H9 (cell line): ENCODE data around the gene STK32B. TPM values are rescaled to one million over a fixed set of nuclear protein-coding genes. Genes with fewer than 3 reads are reported as not detected.

Experiments used
- DNase-seq: peaks from one replicate; pipeline ENCODE4 v3.0.0-alpha.2; 2017
- H2AFZ ChIP-seq: one replicate; pipeline ENCODE4 v1.6.1; 2013; ENCODE audit warnings: mild to moderate bottlenecking, low read length, control low read depth, moderate library complexity
- H2AK5ac ChIP-seq: 2 replicates; pipeline ENCODE4 v1.6.1; 2013; ENCODE audit warnings: low read length, control low read depth, mixed read lengths; ENCODE audit not compliant: insufficient read length
- H2BK120ac ChIP-seq: one replicate; pipeline ENCODE4 v1.6.1; 2013; ENCODE audit warnings: low read depth, mild to moderate bottlenecking, low read length, control low read depth, inconsistent platforms; ENCODE audit not compliant: poor library complexity, severe bottlenecking
- H2BK12ac ChIP-seq: 2 replicates; pipeline ENCODE4 v1.6.1; 2013; ENCODE audit warnings: low read length, control low read depth, mixed read lengths, low read depth; ENCODE audit not compliant: insufficient read length
- H2BK15ac ChIP-seq: 2 replicates; pipeline ENCODE4 v1.6.1; 2013; ENCODE audit warnings: low read depth, low read length, control low read depth
- H2BK20ac ChIP-seq: one replicate; pipeline ENCODE4 v1.6.1; 2013; ENCODE audit warnings: low read depth, mild to moderate bottlenecking, low read length, control low read depth, inconsistent platforms; ENCODE audit not compliant: poor library complexity, severe bottlenecking
- H2BK5ac ChIP-seq: 2 replicates; pipeline ENCODE4 v1.6.1; 2013; ENCODE audit warnings: low read length, control low read depth, mixed read lengths; ENCODE audit not compliant: insufficient read length
- H3K14ac ChIP-seq: 2 replicates; pipeline ENCODE4 v1.6.1; 2013; ENCODE audit warnings: low read length, control low read depth; ENCODE audit not compliant: insufficient read depth
- H3K18ac ChIP-seq: 2 replicates; pipeline ENCODE4 v1.6.1; 2013; ENCODE audit warnings: low read depth, mild to moderate bottlenecking, mixed read lengths, low read length, control low read depth; ENCODE audit not compliant: insufficient read length
- H3K23ac ChIP-seq: 2 replicates; pipeline ENCODE4 v1.6.1; 2013; ENCODE audit warnings: low read length, control low read depth, mixed read lengths, low read depth; ENCODE audit not compliant: insufficient read length
- H3K23me2 ChIP-seq: 2 replicates; pipeline ENCODE4 v1.6.1; 2013; ENCODE audit warnings: low read depth, mild to moderate bottlenecking, mixed read lengths, low read length, control low read depth; ENCODE audit not compliant: insufficient read length, poor library complexity, severe bottlenecking
- H3K27ac ChIP-seq: 2 replicates; pipeline ENCODE4 v1.5.1; 2013; ENCODE audit warnings: low read length, control low read depth, mixed read lengths, low read depth; ENCODE audit not compliant: insufficient read length
- H3K27me3 ChIP-seq: 2 replicates; pipeline ENCODE4 v1.6.1; 2013; ENCODE audit warnings: low read length, control low read depth, inconsistent platforms; ENCODE audit not compliant: insufficient read depth
- H3K4ac ChIP-seq: 2 replicates; pipeline ENCODE4 v1.6.1; 2013; ENCODE audit warnings: low read depth, mild to moderate bottlenecking, control low read depth, inconsistent platforms, low read length, moderate library complexity
- H3K4me1 ChIP-seq: 2 replicates; pipeline ENCODE4 v1.6.1; 2013; ENCODE audit warnings: low read length, control low read depth, inconsistent platforms; ENCODE audit not compliant: insufficient read depth
- H3K4me2 ChIP-seq: 2 replicates; pipeline ENCODE4 v1.6.1; 2013; ENCODE audit warnings: low read length, control low read depth, mixed read lengths; ENCODE audit not compliant: insufficient read length, insufficient read depth
- H3K56ac ChIP-seq: 2 replicates; pipeline ENCODE4 v1.6.1; 2013; ENCODE audit warnings: low read depth, mild to moderate bottlenecking, mixed read lengths, low read length, control low read depth; ENCODE audit not compliant: insufficient read length
- H3K79me1 ChIP-seq: 2 replicates; pipeline ENCODE4 v1.6.1; 2013; ENCODE audit warnings: low read depth, mild to moderate bottlenecking, moderate library complexity, low read length, control low read depth, inconsistent platforms; ENCODE audit not compliant: insufficient read depth, poor library complexity, severe bottlenecking
- H3K79me2 ChIP-seq: 2 replicates; pipeline ENCODE4 v1.6.1; 2013; ENCODE audit warnings: low read length, control low read depth, inconsistent platforms; ENCODE audit not compliant: insufficient read depth
- H3K9ac ChIP-seq: 2 replicates; pipeline ENCODE4 v1.6.1; 2013; ENCODE audit warnings: low read length, control low read depth, mixed read lengths; ENCODE audit not compliant: insufficient read length; ENCODE audit errors: extremely low read depth
- H3K9me3 ChIP-seq: one replicate; pipeline ENCODE4 v1.6.1; 2013; ENCODE audit warnings: low read depth, low read length, inconsistent platforms; ENCODE audit not compliant: control insufficient read depth
- H3T11ph ChIP-seq: one replicate; pipeline ENCODE4 v1.6.1; 2013; ENCODE audit warnings: mild to moderate bottlenecking, low read length, control low read depth, inconsistent platforms
- H4K20me1 ChIP-seq: one replicate; pipeline ENCODE4 v1.6.1; 2013; ENCODE audit not compliant: control insufficient read depth, insufficient read length, insufficient read depth
- H4K5ac ChIP-seq: 2 replicates; pipeline ENCODE4 v1.6.1; 2013; ENCODE audit warnings: low read depth, mild to moderate bottlenecking, mixed read lengths, low read length, control low read depth; ENCODE audit not compliant: insufficient read length
- H4K8ac ChIP-seq: replicated peaks from 2 replicates; pipeline ENCODE4 v1.6.1; 2013; ENCODE audit warnings: low read length, control low read depth, mixed read lengths, low read depth; ENCODE audit not compliant: insufficient read length
- H4K91ac ChIP-seq: 2 replicates; pipeline ENCODE4 v1.6.1; 2013; ENCODE audit warnings: low read depth, mild to moderate bottlenecking, moderate library complexity, mixed read lengths, low read length, control low read depth; ENCODE audit not compliant: insufficient read length
- H3K27ac Mint-ChIP-seq, 3 experiments: 2 replicates in 2 of 3; 3 replicates in 1 of 3; pipeline ENCODE4 v1.8.0; 2020 to 2021; ENCODE audit warnings: mixed read lengths in 3 of 3, mild to moderate bottlenecking in 1 of 3, moderate library complexity in 1 of 3
- H3K27me3 Mint-ChIP-seq: 2 replicates; pipeline ENCODE4 v1.8.0; 2021; ENCODE audit warnings: low read depth, mild to moderate bottlenecking, moderate library complexity, mixed read lengths
- H3K36me3 Mint-ChIP-seq, 3 experiments: 2 replicates in 2 of 3; 3 replicates in 1 of 3; pipeline ENCODE4 v1.8.0; 2020 to 2021; ENCODE audit warnings: low read depth in 3 of 3, mixed read lengths in 3 of 3; ENCODE audit not compliant: insufficient read depth in 1 of 3
- H3K4me1 Mint-ChIP-seq, 2 experiments: 2 replicates each; pipeline ENCODE4 v1.8.0; 2020; ENCODE audit warnings: mixed read lengths in 2 of 2
- H3K4me3 Mint-ChIP-seq, 2 experiments: 2 replicates in 1 of 2; 3 replicates in 1 of 2; pipeline ENCODE4 v1.8.0; 2020 to 2021; ENCODE audit warnings: mild to moderate bottlenecking in 2 of 2, mixed read lengths in 2 of 2, moderate library complexity in 1 of 2
- H3K9me3 Mint-ChIP-seq, 2 experiments: 2 replicates in 1 of 2; 3 replicates in 1 of 2; pipeline ENCODE4 v1.8.0; 2020; ENCODE audit warnings: mild to moderate bottlenecking in 2 of 2, mixed read lengths in 2 of 2, moderate library complexity in 1 of 2
- WGBS: extraction: QIAGEN DNeasy Blood & Tissue Kit; methylation state at CpG from one replicate; pipeline ENCODE4 v1.1.7; 2013; ENCODE audit warnings: missing lambda C conversion rate, low lambda C conversion rate, mixed read lengths; ENCODE audit not compliant: insufficient read length; ENCODE audit errors: extremely low coverage; 5-methylcytosine and 5-hydroxymethylcytosine counted together
- total RNA-seq: library from RNA; stranded (reverse); gene quantifications from 2 replicates; pipeline ENCODE4 v1.2.1, GENCODE V29; 2021
- TF ChIP-seq, protein P1 (sequence below): fragments of 200-600 bp; sonication (generic); conservative IDR thresholded peaks from 3 replicates; pipeline ENCODE4 v1.8.0; 2021; ENCODE audit warnings: antibody characterized with exemption, mild to moderate bottlenecking

Gene STK32B
- total RNA-seq, 1 experiment from 2014 or later, result 1.0 TPM

- peaks cover 0 to 4% (median 0%) of the 10 kb centered on the region in 3 experiments; a peak in 3 of 7 replicates for H3K36me3 Mint-ChIP-seq
- TF ChIP-seq, protein P1, sequence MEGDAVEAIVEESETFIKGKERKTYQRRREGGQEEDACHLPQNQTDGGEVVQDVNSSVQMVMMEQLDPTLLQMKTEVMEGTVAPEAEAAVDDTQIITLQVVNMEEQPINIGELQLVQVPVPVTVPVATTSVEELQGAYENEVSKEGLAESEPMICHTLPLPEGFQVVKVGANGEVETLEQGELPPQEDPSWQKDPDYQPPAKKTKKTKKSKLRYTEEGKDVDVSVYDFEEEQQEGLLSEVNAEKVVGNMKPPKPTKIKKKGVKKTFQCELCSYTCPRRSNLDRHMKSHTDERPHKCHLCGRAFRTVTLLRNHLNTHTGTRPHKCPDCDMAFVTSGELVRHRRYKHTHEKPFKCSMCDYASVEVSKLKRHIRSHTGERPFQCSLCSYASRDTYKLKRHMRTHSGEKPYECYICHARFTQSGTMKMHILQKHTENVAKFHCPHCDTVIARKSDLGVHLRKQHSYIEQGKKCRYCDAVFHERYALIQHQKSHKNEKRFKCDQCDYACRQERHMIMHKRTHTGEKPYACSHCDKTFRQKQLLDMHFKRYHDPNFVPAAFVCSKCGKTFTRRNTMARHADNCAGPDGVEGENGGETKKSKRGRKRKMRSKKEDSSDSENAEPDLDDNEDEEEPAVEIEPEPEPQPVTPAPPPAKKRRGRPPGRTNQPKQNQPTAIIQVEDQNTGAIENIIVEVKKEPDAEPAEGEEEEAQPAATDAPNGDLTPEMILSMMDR, result no peak
- no peaks in the 10 kb centered on the region for H3K4me1 Mint-ChIP-seq
- Histone ChIP-seq H2BK5ac (no peak overlapping the region), H3K79me1 (no peaks in the 10 kb centered on the region), H3K79me2 (no peaks in the 10 kb centered on the region), H4K8ac (no peak overlapping the region), H3K4me1 (no peaks in the 10 kb centered on the region), H3K9me3 (no peaks in the 10 kb centered on the region), H4K20me1 (no peaks in the 10 kb centered on the region), H3K27me3 (no peaks in the 10 kb centered on the region), H3K4ac (no peak overlapping the region), H2BK15ac (no peak overlapping the region), H2AFZ (no peak overlapping the region), H3K14ac (no peak overlapping the region), H3K23ac (no peak overlapping the region), H3T11ph (no peak overlapping the region), H2BK20ac (no peak overlapping the region), H2BK120ac (no peak overlapping the region), H3K23me2 (no peaks in the 10 kb centered on the region), H2BK12ac (no peak overlapping the region), H3K27ac (no peak overlapping the region), H3K18ac (no peak overlapping the region), H4K5ac (no peak overlapping the region), H3K56ac (no peak overlapping the region), H4K91ac (no peak overlapping the region), H3K9ac (no peak overlapping the region), H3K4me2 (no peak overlapping the region), H2AK5ac (no peak overlapping the region)
- no CpG with 5 or more reads among the region's 6 CpGs for WGBS
- no peak overlapping the region for H3K27ac Mint-ChIP-seq
- H3K4me3 Mint-ChIP-seq, result no peak overlapping the region
- no peak for DNase-seq
- H3K9me3 Mint-ChIP-seq, result peaks cover 9 to 11% of the 10 kb centered on the region in 2 experiments; a peak in 4 of 5 replicates
- H3K27me3 Mint-ChIP-seq, result peaks cover 11% of the 10 kb centered on the region
Measured at GRCh38 chr4:5374994-5375393, 323.7 kb downstream of the STK32B start.
